HEK293 (cell line): Measurements from ENCODE around the gene ZNF593OS.

Experiments used
- CTCF ChIA-PET: fragments of 350-600 bp; formaldehyde crosslinking; extraction: SDS; loops from one replicate; lab custom pipeline; 2021; ENCODE audit warnings: antibody characterized with exemption; lab: Yijun Ruan, JAX
- POLR2A ChIA-PET: fragments of 300-600 bp; formaldehyde crosslinking; extraction: SDS; loops from one replicate; lab custom pipeline; 2020; ENCODE audit warnings: antibody characterized with exemption, inconsistent platforms; lab: Yijun Ruan, JAX
- H3K27ac ChIP-seq: fragments of 200-500 bp; sonication (Bioruptor generic); 2 replicates; pipeline ENCODE4 v1.5.1; 2014; ENCODE audit warnings: low read depth, low read length, control low read depth, inconsistent platforms; ENCODE audit errors: extremely low read depth
- H3K36me3 ChIP-seq, 2 experiments: fragments of 200-500 bp in 1 of 2; sonication (Bioruptor generic) in 1 of 2; 1 replicate in 1 of 2; 2 replicates in 1 of 2; pipeline ENCODE4 v1.5.1; 2014 to 2017; ENCODE audit warnings: inconsistent platforms in 2 of 2, low read length in 2 of 2; ENCODE audit not compliant: control insufficient read depth in 2 of 2, insufficient read depth in 1 of 2
- H3K4me1 ChIP-seq: fragments of 200-500 bp; sonication (Bioruptor generic); 2 replicates; pipeline ENCODE4 v1.5.1; 2014; ENCODE audit warnings: mild to moderate bottlenecking, low read length, inconsistent platforms; ENCODE audit not compliant: control insufficient read depth, insufficient read depth
- H3K4me3 ChIP-seq: 2 replicates; pipeline ENCODE4 v1.5.1; 2011; ENCODE audit warnings: low read depth, mild to moderate bottlenecking, control low read depth, low read length, moderate library complexity
- H3K9me3 ChIP-seq: fragments of 200-500 bp; sonication (Bioruptor generic); 2 replicates; pipeline ENCODE4 v1.5.1; 2014; ENCODE audit warnings: low read depth, low read length, inconsistent platforms; ENCODE audit not compliant: control insufficient read depth, insufficient read depth
- BCL11B ChIP-seq: fragments of 450-650 bp; formaldehyde crosslinking; IDR thresholded peaks from 2 replicates; pipeline ENCODE4 v1.5.1; 2016; ENCODE audit warnings: low read depth, missing biosample characterization, missing genetic modification characterization
- GLIS1 ChIP-seq: fragments of 450-650 bp; formaldehyde crosslinking; IDR thresholded peaks from 2 replicates; pipeline ENCODE4 v1.5.1; 2016; ENCODE audit warnings: missing biosample characterization, missing genetic modification characterization
- KLF7 ChIP-seq: fragments of 450-650 bp; formaldehyde crosslinking; IDR thresholded peaks from 2 replicates; pipeline ENCODE4 v1.5.1; 2016; ENCODE audit warnings: missing biosample characterization, missing genetic modification characterization, borderline replicate concordance
- MEIS1 ChIP-seq: sonication (generic); formaldehyde crosslinking; IDR thresholded peaks from 2 replicates; pipeline ENCODE4 v1.8.1; 2022; ENCODE audit warnings: missing genetic modification reagents, mild to moderate bottlenecking, borderline replicate concordance
- PRDM1 ChIP-seq: fragments of 450-650 bp; formaldehyde crosslinking; IDR thresholded peaks from 2 replicates; pipeline ENCODE4; 2016; ENCODE audit warnings: missing biosample characterization, missing genetic modification characterization
- SP3 ChIP-seq: fragments of 450-650 bp; formaldehyde crosslinking; IDR thresholded peaks from 2 replicates; pipeline ENCODE4 v1.5.1; 2016; ENCODE audit warnings: missing biosample characterization, missing genetic modification characterization
- ZNF114 ChIP-seq: fragments of 450-650 bp; formaldehyde crosslinking; IDR thresholded peaks from 2 replicates; pipeline ENCODE4 v1.5.0; 2017; ENCODE audit warnings: missing biosample characterization, missing genetic modification characterization
- ZNF155 ChIP-seq: fragments of 450-650 bp; formaldehyde crosslinking; IDR thresholded peaks from 2 replicates; pipeline ENCODE4 v1.5.1; 2016; ENCODE audit warnings: missing biosample characterization, missing genetic modification characterization
- ZNF16 ChIP-seq: fragments of 450-650 bp; formaldehyde crosslinking; IDR thresholded peaks from 2 replicates; pipeline ENCODE4 v1.5.1; 2016; ENCODE audit warnings: low read depth, missing biosample characterization, missing genetic modification characterization
- ZNF394 ChIP-seq: fragments of 450-650 bp; formaldehyde crosslinking; IDR thresholded peaks from 2 replicates; pipeline ENCODE4 v1.5.1; 2016; ENCODE audit warnings: missing biosample characterization, missing genetic modification characterization, mild to moderate bottlenecking, moderate library complexity, borderline replicate concordance
- ZNF423 ChIP-seq: fragments of 450-650 bp; formaldehyde crosslinking; IDR thresholded peaks from 2 replicates; pipeline ENCODE4 v1.5.1; 2016; ENCODE audit warnings: missing biosample characterization, missing genetic modification characterization
- ZNF514 ChIP-seq: fragments of 450-650 bp; formaldehyde crosslinking; IDR thresholded peaks from 2 replicates; pipeline ENCODE4 v1.5.1; 2016; ENCODE audit warnings: missing biosample characterization, missing genetic modification characterization
- ZNF549 ChIP-seq: fragments of 450-650 bp; IDR thresholded peaks from 2 replicates; pipeline ENCODE4 v1.5.1; 2018; ENCODE audit warnings: missing biosample characterization, missing genetic modification characterization, mild to moderate bottlenecking, inconsistent platforms, moderate library complexity
- ZNF660 ChIP-seq: fragments of 450-650 bp; IDR thresholded peaks from 2 replicates; pipeline ENCODE4 v1.5.1; 2018; ENCODE audit warnings: missing biosample characterization, mild to moderate bottlenecking, missing genetic modification characterization
- ZNF670 ChIP-seq: fragments of 450-650 bp; formaldehyde crosslinking; IDR thresholded peaks from 2 replicates; pipeline ENCODE4 v1.5.1; 2016; ENCODE audit warnings: missing biosample characterization, missing genetic modification characterization, low read depth
- ZNF777 ChIP-seq: fragments of 450-650 bp; formaldehyde crosslinking; IDR thresholded peaks from 2 replicates; pipeline ENCODE4 v1.5.1; 2017; ENCODE audit warnings: missing biosample characterization, missing genetic modification characterization, borderline replicate concordance
- ZNF837 ChIP-seq: fragments of 450-650 bp; formaldehyde crosslinking; IDR thresholded peaks from 2 replicates; pipeline ENCODE4 v1.5.1; 2016; ENCODE audit warnings: missing biosample characterization, missing genetic modification characterization
- TF ChIP-seq, protein P1 (sequence below): fragments of 450-650 bp; formaldehyde crosslinking; IDR thresholded peaks from 2 replicates; pipeline ENCODE4 v1.5.1; 2017; ENCODE audit warnings: missing biosample characterization, missing genetic modification characterization
- TF ChIP-seq, protein P2 (sequence below): fragments of 450-650 bp; formaldehyde crosslinking; conservative IDR thresholded peaks from 2 replicates; pipeline ENCODE4 v1.5.1; 2016; ENCODE audit warnings: low read depth, missing biosample characterization, missing genetic modification characterization
- TF ChIP-seq, protein P3 (sequence below): fragments of 450-650 bp; formaldehyde crosslinking; IDR thresholded peaks from 2 replicates; pipeline ENCODE4 v1.5.1; 2016; ENCODE audit warnings: missing biosample characterization, missing genetic modification characterization

Gene ZNF593OS

GRCh38 chr1:26182383-26182696 is 10.7 kb upstream of the ZNF593OS start:
- Histone ChIP-seq H3K4me3 (no peak overlapping the region), H3K36me3 (no peaks in the 10 kb centered on the region), H3K27ac (no peak overlapping the region), H3K4me1 (no peaks in the 10 kb centered on the region), H3K9me3 (no peaks in the 10 kb centered on the region)
- CTCF ChIA-PET: interaction anchor here (0.8 to 1.1 kb wide), 2 partner anchors 10 to 182 kb away, joined by 3 to 4 read pairs; no protein-coding TSS in a partner anchor
- POLR2A ChIA-PET: no interaction called here
- TF ChIP-seq, protein P1, sequence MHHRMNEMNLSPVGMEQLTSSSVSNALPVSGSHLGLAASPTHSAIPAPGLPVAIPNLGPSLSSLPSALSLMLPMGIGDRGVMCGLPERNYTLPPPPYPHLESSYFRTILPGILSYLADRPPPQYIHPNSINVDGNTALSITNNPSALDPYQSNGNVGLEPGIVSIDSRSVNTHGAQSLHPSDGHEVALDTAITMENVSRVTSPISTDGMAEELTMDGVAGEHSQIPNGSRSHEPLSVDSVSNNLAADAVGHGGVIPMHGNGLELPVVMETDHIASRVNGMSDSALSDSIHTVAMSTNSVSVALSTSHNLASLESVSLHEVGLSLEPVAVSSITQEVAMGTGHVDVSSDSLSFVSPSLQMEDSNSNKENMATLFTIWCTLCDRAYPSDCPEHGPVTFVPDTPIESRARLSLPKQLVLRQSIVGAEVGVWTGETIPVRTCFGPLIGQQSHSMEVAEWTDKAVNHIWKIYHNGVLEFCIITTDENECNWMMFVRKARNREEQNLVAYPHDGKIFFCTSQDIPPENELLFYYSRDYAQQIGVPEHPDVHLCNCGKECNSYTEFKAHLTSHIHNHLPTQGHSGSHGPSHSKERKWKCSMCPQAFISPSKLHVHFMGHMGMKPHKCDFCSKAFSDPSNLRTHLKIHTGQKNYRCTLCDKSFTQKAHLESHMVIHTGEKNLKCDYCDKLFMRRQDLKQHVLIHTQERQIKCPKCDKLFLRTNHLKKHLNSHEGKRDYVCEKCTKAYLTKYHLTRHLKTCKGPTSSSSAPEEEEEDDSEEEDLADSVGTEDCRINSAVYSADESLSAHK (tag by site-specific recombination): no peak
- TF ChIP-seq ZNF514 (tag by site-specific recombination) (no peak), BCL11B (no peak), ZNF837 (tag by site-specific recombination) (no peak), KLF7 (tag by site-specific recombination) (no peak), ZNF670 (tag by site-specific recombination) (no peak), ZNF423 (tag by site-specific recombination) (no peak), ZNF777 (tag by site-specific recombination) (no peak), MEIS1 (CRISPR knock-in tag) (no peak), ZNF114 (no peak), GLIS1 (tag by site-specific recombination) (no peak), ZNF155 (tag by site-specific recombination) (no peak), ZNF549 (tag by site-specific recombination) (no peak), ZNF394 (tag by site-specific recombination) (no peak)
- TF ChIP-seq, protein P2, sequence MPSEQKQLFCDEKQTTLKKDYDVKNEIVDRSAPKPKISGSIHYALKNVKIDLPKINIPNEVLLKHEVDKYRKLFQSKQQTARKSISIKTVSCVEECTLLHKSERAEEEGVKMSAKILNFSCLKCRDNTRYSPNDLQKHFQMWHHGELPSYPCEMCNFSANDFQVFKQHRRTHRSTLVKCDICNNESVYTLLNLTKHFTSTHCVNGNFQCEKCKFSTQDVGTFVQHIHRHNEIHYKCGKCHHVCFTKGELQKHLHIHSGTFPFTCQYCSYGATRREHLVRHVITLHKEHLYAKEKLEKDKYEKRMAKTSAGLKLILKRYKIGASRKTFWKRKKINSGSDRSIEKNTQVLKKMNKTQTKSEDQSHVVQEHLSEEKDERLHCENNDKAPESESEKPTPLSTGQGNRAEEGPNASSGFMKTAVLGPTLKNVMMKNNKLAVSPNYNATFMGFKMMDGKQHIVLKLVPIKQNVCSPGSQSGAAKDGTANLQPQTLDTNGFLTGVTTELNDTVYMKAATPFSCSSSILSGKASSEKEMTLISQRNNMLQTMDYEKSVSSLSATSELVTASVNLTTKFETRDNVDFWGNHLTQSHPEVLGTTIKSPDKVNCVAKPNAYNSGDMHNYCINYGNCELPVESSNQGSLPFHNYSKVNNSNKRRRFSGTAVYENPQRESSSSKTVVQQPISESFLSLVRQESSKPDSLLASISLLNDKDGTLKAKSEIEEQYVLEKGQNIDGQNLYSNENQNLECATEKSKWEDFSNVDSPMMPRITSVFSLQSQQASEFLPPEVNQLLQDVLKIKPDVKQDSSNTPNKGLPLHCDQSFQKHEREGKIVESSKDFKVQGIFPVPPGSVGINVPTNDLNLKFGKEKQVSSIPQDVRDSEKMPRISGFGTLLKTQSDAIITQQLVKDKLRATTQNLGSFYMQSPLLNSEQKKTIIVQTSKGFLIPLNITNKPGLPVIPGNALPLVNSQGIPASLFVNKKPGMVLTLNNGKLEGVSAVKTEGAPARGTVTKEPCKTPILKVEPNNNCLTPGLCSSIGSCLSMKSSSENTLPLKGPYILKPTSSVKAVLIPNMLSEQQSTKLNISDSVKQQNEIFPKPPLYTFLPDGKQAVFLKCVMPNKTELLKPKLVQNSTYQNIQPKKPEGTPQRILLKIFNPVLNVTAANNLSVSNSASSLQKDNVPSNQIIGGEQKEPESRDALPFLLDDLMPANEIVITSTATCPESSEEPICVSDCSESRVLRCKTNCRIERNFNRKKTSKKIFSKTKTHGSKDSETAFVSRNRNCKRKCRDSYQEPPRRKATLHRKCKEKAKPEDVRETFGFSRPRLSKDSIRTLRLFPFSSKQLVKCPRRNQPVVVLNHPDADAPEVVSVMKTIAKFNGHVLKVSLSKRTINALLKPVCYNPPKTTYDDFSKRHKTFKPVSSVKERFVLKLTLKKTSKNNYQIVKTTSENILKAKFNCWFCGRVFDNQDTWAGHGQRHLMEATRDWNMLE (tag by site-specific recombination): no peak
- TF ChIP-seq, protein P3, sequence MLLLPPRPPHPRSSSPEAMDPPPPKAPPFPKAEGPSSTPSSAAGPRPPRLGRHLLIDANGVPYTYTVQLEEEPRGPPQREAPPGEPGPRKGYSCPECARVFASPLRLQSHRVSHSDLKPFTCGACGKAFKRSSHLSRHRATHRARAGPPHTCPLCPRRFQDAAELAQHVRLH (tag by site-specific recombination): no peak

- POLR2A ChIA-PET: no interaction called here
- CTCF ChIA-PET: interaction anchor here (1.1 kb wide), 1 partner anchor 182 kb away, joined by 4 read pairs; no protein-coding TSS in a partner anchor
- Histone ChIP-seq H3K9me3 (no peaks in the 10 kb centered on the region), H3K4me1 (no peaks in the 10 kb centered on the region), H3K27ac (no peak overlapping the region), H3K4me3 (no peak overlapping the region), H3K36me3 (no peaks in the 10 kb centered on the region)
- TF ChIP-seq SP3 (tag by site-specific recombination) (no peak), PRDM1 (no peak), ZNF660 (tag by site-specific recombination) (no peak), ZNF16 (tag by site-specific recombination) (no peak)
Observed at GRCh38 chr1:26181586-26182382, 10.2 kb upstream of the ZNF593OS start.
